ENCODE measurements around the gene PSMA8.
"Not testable (repeated sequence)": the region's sequence is repeated elsewhere in the genome, so short reads cannot be mapped to it uniquely, and the experiment has no call there.

GRCh38 chr18:26238718-26239117 lies 105.0 kb downstream of the PSMA8 start:
- TF ChIP-seq POLR2A, CTCF (IDR thresholded peaks at IDR 0.05): not testable (repeated sequence)
